GM19193 (cell line): ENCODE results near the gene CORT.

ENCODE experiments used
- POLR2A ChIP-seq: IDR thresholded peaks from 4 replicates; pipeline ENCODE4 v1.6.1; 2011; ENCODE audit not compliant: insufficient read depth, insufficient read length; ENCODE audit errors: extremely low read depth

Gene CORT

GRCh38 chr1:10437052-10437451, 12.8 kb upstream of the CORT start:
- TF ChIP-seq POLR2A = no peak

GRCh38 chr1:10438677-10439163, 11.1 kb upstream of the CORT start:
- no peak for TF ChIP-seq POLR2A

- no peak for TF ChIP-seq POLR2A
Observed at GRCh38 chr1:10440305-10440704, 9.5 kb upstream of the CORT start.

- no peak for TF ChIP-seq POLR2A
Observed at GRCh38 chr1:10440794-10441193, 9.0 kb upstream of the CORT start.

GRCh38 chr1:10444248-10444647, 5.6 kb upstream of the CORT start:
- no peak for TF ChIP-seq POLR2A

GRCh38 chr1:10444795-10445397, 4.9 kb upstream of the CORT start:
- no peak for TF ChIP-seq POLR2A

- no peak for TF ChIP-seq POLR2A
Observed at GRCh38 chr1:10446790-10447422, 2.9 kb upstream of the CORT start.

- no peak for TF ChIP-seq POLR2A
Observed at GRCh38 chr1:10450156-10450814, 454 bp downstream of the CORT start.

- no peak for TF ChIP-seq POLR2A
Observed at GRCh38 chr1:10450836-10451235, 1.0 kb downstream of the CORT start.

- TF ChIP-seq POLR2A = no peak
Observed at GRCh38 chr1:10451287-10451686, 1.5 kb downstream of the CORT start.

GRCh38 chr1:10456048-10456447, 6.2 kb downstream of the CORT start:
- TF ChIP-seq POLR2A = no peak

GRCh38 chr1:10456661-10457060, 6.8 kb downstream of the CORT start:
- TF ChIP-seq POLR2A = no peak

GRCh38 chr1:10457875-10458274, 8.0 kb downstream of the CORT start:
- TF ChIP-seq POLR2A = no peak

GRCh38 chr1:10459184-10459583, 9.4 kb downstream of the CORT start:
- no peak for TF ChIP-seq POLR2A

GRCh38 chr1:10467078-10467477, 17.2 kb downstream of the CORT start:
- TF ChIP-seq POLR2A = no peak

GRCh38 chr1:10470043-10470442, 20.2 kb downstream of the CORT start:
- no peak for TF ChIP-seq POLR2A
